Measurements from ENCODE around the gene INPP4B.

The INPP4B gene

DNA sequence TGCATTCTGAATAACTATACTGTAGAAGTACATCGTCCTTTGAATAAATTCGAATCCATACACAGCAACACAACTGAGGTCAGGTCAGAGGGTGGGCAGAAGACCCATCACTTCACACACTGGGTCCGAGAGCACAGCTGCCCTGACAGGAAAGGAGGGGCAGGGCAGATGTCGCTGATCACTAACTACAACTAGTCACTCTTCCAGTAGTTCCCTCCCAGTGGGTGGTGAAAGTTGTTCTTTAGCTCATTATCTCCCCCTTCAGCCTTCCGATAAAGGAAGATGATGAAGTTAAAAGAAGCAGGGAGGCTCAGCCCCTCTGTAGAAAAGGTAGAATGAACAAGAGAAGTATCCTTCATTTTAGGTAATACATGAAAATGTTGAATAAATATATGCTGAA, 278.9 kb downstream of the INPP4B start:
- no peak for DNase-seq

DNA sequence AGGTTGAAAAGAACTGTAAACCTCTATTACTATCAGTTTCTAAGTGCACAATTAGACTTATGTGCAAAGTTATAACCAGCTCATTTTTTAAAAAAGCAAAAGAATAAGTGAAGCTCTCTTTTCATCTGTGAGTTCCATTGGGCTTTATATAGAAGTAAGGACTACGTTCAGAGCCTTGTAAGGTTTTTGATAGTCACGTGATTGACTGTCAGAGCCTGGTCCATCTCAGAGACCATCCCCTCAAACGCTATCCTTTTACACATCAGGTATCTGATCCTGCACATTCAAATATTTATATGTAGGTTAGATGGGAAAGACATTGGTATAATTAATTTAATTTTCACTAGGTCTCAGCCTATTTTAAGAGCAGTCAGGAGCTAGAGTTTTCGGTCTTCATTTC, 279.3 kb downstream of the INPP4B start:
- no peak for DNase-seq

DNA sequence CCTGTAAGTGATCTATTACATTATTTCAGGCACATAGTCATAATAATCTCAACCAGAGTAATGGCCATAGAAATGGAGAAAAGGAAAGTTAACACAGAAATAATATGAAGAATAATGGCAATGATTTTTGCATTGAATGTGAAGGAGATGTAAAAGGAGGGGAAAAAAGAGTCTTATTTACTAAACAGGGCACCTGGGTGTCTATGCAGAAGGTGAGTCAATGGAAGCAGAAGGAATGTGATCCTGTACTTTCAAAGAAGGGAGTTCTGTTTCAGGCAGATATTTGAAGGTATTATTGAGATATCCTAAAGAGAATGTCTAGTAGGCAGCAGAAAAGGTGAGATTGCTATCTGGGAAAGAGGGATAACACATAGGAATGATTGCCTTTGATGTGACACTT, 279.9 kb downstream of the INPP4B start:
- no peak for DNase-seq

GRCh38 chr4:142565771-142566170, 280.3 kb downstream of the INPP4B start:
- no peak for DNase-seq

GRCh38 chr4:142563682-142564291, 282.3 kb downstream of the INPP4B start:
- no peak for DNase-seq

DNA sequence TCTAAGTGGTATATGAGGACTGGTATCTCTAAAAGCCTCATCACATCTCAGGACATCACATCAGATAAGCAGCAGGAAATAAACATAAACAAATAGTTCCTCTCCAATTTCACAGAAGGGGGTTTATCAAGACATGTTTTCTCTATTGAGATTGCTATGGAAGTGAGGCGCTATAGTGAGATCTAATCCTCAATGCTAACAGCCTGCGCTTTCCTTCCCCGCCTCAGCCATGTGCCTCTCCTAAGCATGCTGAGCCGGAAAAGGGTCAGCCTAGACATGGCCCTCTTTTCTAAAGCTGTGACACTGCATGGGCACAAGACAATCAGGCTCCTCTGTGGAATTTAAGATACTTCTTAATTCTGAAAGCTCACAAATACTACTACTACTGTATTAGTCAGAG, 286.1 kb downstream of the INPP4B start:
- DNase-seq = no peak

- DNase-seq = no peak
These were observed 287.2 kb downstream of the INPP4B start for GRCh38 chr4:142558851-142559250.

GRCh38 chr4:142557239-142557801, 288.8 kb downstream of the INPP4B start:
- DNase-seq = no peak

GRCh38 chr4:142556570-142557238, 289.4 kb downstream of the INPP4B start:
- DNase-seq = no peak

- no peak for DNase-seq
These were observed 290.1 kb downstream of the INPP4B start for GRCh38 chr4:142556048-142556447.

- no peak for DNase-seq
These were observed 291.7 kb downstream of the INPP4B start for GRCh38 chr4:142554412-142554811.

DNA sequence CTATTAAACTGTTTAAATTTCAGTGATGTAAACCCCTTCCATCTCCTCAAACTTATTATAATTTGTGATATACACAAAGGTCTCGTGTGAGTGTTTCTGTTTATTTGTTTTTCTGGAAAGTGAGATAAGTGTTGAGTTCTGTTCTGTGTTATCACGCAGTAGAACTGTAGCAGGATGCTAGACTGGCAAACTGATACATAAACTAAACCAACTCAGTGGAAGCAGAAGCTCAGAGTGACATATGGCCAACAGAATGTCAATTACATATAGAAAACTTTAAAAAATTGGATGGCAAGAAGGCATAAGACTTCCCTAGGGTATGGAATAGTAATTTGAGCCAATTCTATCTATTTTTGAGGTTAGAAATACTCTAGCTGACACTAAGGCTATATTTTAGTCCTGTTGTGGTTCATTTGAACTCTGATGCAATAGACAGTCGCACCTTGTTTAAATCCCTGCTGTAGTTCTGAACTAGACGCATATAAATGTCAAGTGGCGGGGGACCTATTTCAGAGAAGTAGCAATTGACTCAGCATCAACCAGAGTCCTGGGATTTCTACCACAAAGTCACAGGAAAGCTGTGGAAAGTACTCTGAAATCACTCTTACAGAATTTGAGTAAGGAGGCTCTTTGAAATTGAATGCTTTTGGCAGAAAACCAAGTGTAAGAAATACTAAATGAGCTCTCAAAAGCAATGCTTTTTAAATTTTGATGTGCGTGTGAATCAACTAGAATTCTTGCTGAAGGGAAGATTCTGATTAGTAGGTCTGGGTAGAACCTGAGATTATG, 294.4 kb downstream of the INPP4B start:
- no peak for DNase-seq

- DNase-seq = no peak
These were observed 295.1 kb downstream of the INPP4B start for GRCh38 chr4:142550965-142551364.

DNA sequence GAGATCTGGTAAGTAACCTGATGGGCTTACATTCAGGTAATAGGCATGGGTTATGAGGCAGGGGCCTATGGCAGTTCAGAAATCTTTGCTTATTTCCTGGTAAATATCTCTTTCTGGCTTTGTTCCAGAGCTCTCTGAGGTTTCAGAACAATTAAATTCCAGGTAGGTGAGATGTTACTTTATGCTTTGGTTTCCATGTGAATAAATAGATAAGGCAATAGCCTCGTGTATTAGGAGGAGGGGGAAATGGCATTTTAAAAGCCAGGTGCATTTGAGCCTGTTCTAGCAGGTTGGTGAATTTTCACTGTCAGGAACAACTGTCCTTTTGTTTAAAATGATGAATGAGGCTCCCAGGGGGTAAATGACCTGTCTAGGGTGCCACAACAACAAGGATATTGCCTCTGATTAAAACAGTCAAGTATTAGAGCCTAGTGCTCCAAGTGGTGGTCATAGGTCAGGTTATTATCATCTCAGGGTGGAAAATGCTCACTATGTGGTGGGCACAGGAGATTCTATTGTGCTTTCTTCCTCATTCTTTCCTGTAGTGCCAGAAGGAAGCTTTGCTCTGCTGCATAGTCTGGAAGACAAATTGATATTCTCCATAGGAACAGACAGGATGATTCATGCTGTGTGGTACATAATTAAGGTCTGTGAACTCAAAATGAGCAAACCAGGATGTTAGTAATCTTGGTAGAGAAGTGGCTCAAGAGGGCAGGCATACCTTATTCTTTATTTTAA, 296.2 kb downstream of the INPP4B start:
- DNase-seq = peak; percentile 74

DNA sequence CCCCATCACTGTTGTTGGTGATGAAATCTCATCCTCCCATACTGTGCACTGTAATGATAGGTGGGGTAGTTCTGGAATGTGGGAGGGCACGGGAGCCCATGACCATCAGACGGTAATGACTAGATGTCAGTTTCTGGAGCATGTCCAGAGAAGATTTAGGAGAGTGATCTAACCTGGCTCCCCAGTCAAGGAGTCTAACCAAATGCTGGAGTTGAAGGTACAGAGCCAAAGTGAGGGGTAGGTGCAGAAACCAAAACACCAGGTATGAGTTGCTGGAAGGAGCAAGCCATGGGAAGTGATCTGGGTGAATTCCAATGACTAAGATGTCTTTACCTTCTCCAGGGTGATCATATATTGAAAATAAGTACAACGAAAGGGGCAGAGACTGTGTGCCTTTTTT, 296.9 kb downstream of the INPP4B start:
- no peak for DNase-seq

GRCh38 chr4:142548491-142548890, 297.6 kb downstream of the INPP4B start:
- no peak for DNase-seq

- no peak for DNase-seq
These were observed 298.1 kb downstream of the INPP4B start for GRCh38 chr4:142547974-142548373.

- DNase-seq = no peak
These were observed 301.5 kb downstream of the INPP4B start for GRCh38 chr4:142544594-142544993.

DNA sequence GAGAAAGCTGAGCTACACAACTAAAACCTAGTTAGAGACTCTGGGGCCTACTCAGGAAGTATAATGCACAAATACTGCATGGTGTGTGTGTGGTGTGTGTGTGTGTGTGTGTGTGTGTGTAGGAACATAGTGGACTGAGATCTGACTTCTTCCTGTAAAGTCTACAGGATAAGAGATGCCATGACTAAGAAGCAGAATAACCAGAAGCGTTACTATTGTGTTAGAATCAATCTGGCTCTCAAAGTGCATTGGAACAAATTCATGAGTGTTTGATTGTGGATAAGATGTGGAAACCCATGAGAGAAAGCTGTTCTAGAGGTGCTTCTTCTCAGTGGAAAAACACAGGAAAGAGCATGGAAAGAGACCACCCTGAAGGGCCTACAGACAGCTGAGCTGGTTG, 302.1 kb downstream of the INPP4B start:
- DNase-seq = no peak

DNA sequence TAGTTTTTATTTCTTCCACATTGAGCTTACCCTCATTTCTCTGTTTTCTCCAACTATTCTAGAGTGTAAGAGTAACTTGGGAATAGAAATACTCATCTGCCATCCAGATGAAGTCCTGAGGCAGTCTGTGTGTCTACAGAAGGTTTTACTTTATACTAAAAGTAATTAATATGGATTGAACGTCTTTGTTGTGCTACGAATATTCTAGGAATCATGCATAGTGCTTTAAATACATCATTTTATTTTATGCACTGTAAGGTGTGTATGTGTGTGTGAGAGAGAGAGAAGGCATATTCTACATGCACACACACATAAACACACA, 305.7 kb downstream of the INPP4B start:
- no peak for DNase-seq

- no peak for DNase-seq
These were observed 306.2 kb downstream of the INPP4B start for GRCh38 chr4:142539796-142540482.

DNA sequence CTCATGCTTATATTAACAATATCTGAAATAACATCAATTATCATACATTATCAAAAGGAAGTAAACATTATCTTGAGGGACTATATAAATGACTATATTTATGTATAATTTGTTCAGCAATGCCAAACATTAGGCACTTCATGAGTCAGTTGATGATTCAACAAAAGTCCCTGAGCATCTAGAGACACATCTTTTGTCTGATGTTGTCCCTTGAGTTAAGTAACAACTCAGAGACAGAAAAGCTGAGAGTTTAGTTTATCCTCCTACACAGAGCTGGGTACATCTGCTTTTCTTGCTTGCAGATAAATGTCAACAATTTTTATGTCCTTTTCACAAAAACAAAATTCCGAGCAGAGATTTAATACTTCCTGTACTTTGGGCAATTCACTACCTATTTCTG, 311.1 kb downstream of the INPP4B start:
- no peak for DNase-seq

- no peak for DNase-seq
These were observed 314.0 kb downstream of the INPP4B start for GRCh38 chr4:142532054-142532453.
